ENCODE results near the gene EVI2A. TPM values are rescaled to one million over a fixed set of nuclear protein-coding genes. Genes with fewer than 3 reads are reported as not detected.

Gene EVI2A
- total RNA-seq, 1 experiment from 2014 or later = not detected

GRCh38 chr17:31323551-31323950, 2.1 kb upstream of the EVI2A start:
- BruUV-seq (replicated peaks) = no TSS peak
- H3K4me3 Mint-ChIP-seq (ENCODE audit: low read depth, unreplicated experiment) = no peak overlapping the region
- CTCF ChIA-PET = no interaction called here
- peak overlapping the region; percentile 9 for H3K27ac Mint-ChIP-seq (ENCODE audit: unreplicated experiment)
- no peak for DNase-seq
- TF ChIP-seq CTCF (IDR thresholded peaks at IDR 0.05; ENCODE audit: unreplicated experiment) = no peak
- no peaks in the 10 kb centered on the region for H3K27me3 Mint-ChIP-seq (ENCODE audit: unreplicated experiment)
- no peaks in the 10 kb centered on the region for H3K4me1 Mint-ChIP-seq (ENCODE audit: low read depth, unreplicated experiment)
- H3K9me3 Mint-ChIP-seq (ENCODE audit: low read depth, unreplicated experiment) = no peaks in the 10 kb centered on the region
- no peaks in the 10 kb centered on the region for H3K36me3 Mint-ChIP-seq (ENCODE audit: insufficient read depth, unreplicated experiment)
- intact Hi-C loops (cut with micrococcal nuclease; ENCODE audit: unreplicated experiment) = no loop called here

- BruUV-seq (replicated peaks) = no TSS peak
- H3K27me3 Mint-ChIP-seq (ENCODE audit: unreplicated experiment) = no peaks in the 10 kb centered on the region
- DNase-seq = no peak
- no peaks in the 10 kb centered on the region for H3K4me1 Mint-ChIP-seq (ENCODE audit: low read depth, unreplicated experiment)
- CTCF ChIA-PET = interaction anchor here (0.6 to 0.7 kb wide), 3 partner anchors 22 to 192 kb away, joined by 3 to 4 read pairs (median 4); no protein-coding TSS in a partner anchor
- H3K27ac Mint-ChIP-seq (ENCODE audit: unreplicated experiment) = no peak overlapping the region
- no peaks in the 10 kb centered on the region for H3K9me3 Mint-ChIP-seq (ENCODE audit: low read depth, unreplicated experiment)
- intact Hi-C loops (cut with micrococcal nuclease; ENCODE audit: unreplicated experiment) = no loop called here
- no peak for TF ChIP-seq CTCF (IDR thresholded peaks at IDR 0.05; ENCODE audit: unreplicated experiment)
- no peak overlapping the region for H3K4me3 Mint-ChIP-seq (ENCODE audit: low read depth, unreplicated experiment)
- H3K36me3 Mint-ChIP-seq (ENCODE audit: insufficient read depth, unreplicated experiment) = no peaks in the 10 kb centered on the region
These were observed 544 bp upstream of the EVI2A start for GRCh38 chr17:31321966-31322365.

- TF ChIP-seq CTCF (IDR thresholded peaks at IDR 0.05; ENCODE audit: unreplicated experiment) = no peak
- CTCF ChIA-PET = interaction anchor here (0.6 kb wide), 1 partner anchor 631 kb away, joined by 3 read pairs; no protein-coding TSS in a partner anchor
- Mint-ChIP-seq H3K27me3 (ENCODE audit: unreplicated experiment) (no peaks in the 10 kb centered on the region), H3K27ac (ENCODE audit: unreplicated experiment) (no peak overlapping the region), H3K4me3 (ENCODE audit: low read depth, unreplicated experiment) (no peak overlapping the region), H3K36me3 (ENCODE audit: insufficient read depth, unreplicated experiment) (no peaks in the 10 kb centered on the region), H3K9me3 (ENCODE audit: low read depth, unreplicated experiment) (no peaks in the 10 kb centered on the region), H3K4me1 (ENCODE audit: low read depth, unreplicated experiment) (no peaks in the 10 kb centered on the region)
- BruUV-seq (replicated peaks) = no TSS peak
- DNase-seq = no peak
- intact Hi-C loops (cut with micrococcal nuclease; ENCODE audit: unreplicated experiment) = no loop called here
These were observed 631 bp downstream of the EVI2A start for GRCh38 chr17:31320791-31321190.

GRCh38 chr17:31320241-31320640, 1.2 kb downstream of the EVI2A start:
- Mint-ChIP-seq H3K36me3 (ENCODE audit: insufficient read depth, unreplicated experiment) (no peaks in the 10 kb centered on the region), H3K27me3 (ENCODE audit: unreplicated experiment) (no peaks in the 10 kb centered on the region), H3K4me3 (ENCODE audit: low read depth, unreplicated experiment) (no peak overlapping the region), H3K4me1 (ENCODE audit: low read depth, unreplicated experiment) (no peaks in the 10 kb centered on the region), H3K9me3 (ENCODE audit: low read depth, unreplicated experiment) (no peaks in the 10 kb centered on the region), H3K27ac (ENCODE audit: unreplicated experiment) (no peak overlapping the region)
- no peak for TF ChIP-seq CTCF (IDR thresholded peaks at IDR 0.05; ENCODE audit: unreplicated experiment)
- DNase-seq = no peak
- CTCF ChIA-PET = interaction anchor here (0.6 kb wide), 1 partner anchor 630 kb away, joined by 3 read pairs; no protein-coding TSS in a partner anchor
- intact Hi-C loops (cut with micrococcal nuclease; ENCODE audit: unreplicated experiment) = no loop called here
- BruUV-seq (replicated peaks) = no TSS peak

All from Calu3 (cell line).